Caco-2 (cell line): ENCODE results near the gene DEFB112. TPM values are rescaled to one million over a fixed set of nuclear protein-coding genes. Genes with fewer than 3 reads are reported as not detected.

ENCODE experiments used
- BruUV-seq: library from RNA; stranded (reverse); fragments of 400-500 nt; replicated peaks from 2 replicates; lab custom pipeline; 2021; lab: Mats Ljungman, UMichigan
- CTCF ChIA-PET: fragments of 300-600 bp; sonication (Branson Sonifier 250); formaldehyde crosslinking; loops from one replicate; lab custom pipeline; 2022; ENCODE audit warnings: antibody characterized with exemption; lab: Charles Lee
- POLR2A ChIA-PET: fragments of 300-600 bp; sonication (Branson Sonifier 250); formaldehyde crosslinking; loops from one replicate; lab custom pipeline; 2022; ENCODE audit warnings: antibody characterized with exemption; lab: Charles Lee
- DNase-seq, 2 experiments: peaks; one replicate each; pipeline versions ENCODE4 v3.0.0 to v3.0.0-alpha.2; 2020 to 2022
- H3K27me3 ChIP-seq: replicated peaks from 2 replicates; pipeline ENCODE4 v1.6.0; 2011; ENCODE audit warnings: low read length; ENCODE audit not compliant: control insufficient read depth, insufficient read depth
- H3K36me3 ChIP-seq: 2 replicates; pipeline ENCODE4 v1.5.1; 2011; ENCODE audit warnings: low read length; ENCODE audit not compliant: control insufficient read depth, insufficient read depth
- H3K4me1 ChIP-seq: fragments of 250-450 bp; sonication (Bioruptor Pico); 2 replicates; pipeline ENCODE4 v1.5.1; 2020; ENCODE audit warnings: mild to moderate bottlenecking
- H3K4me3 ChIP-seq: 2 replicates; pipeline ENCODE4 v1.5.1; 2011; ENCODE audit warnings: low read depth, mild to moderate bottlenecking, control low read depth, low read length
- H3K9me3 ChIP-seq: fragments of 250-450 bp; sonication (Bioruptor Pico); 2 replicates; pipeline ENCODE4 v1.5.1; 2020; ENCODE audit warnings: mild to moderate bottlenecking, moderate library complexity
- H3K27ac Mint-ChIP-seq: one replicate; pipeline ENCODE4 v1.8.0; 2022; ENCODE audit warnings: mixed read lengths; ENCODE audit not compliant: unreplicated experiment
- H3K27me3 Mint-ChIP-seq: one replicate; pipeline ENCODE4 v1.8.0; 2022; ENCODE audit warnings: mixed read lengths; ENCODE audit not compliant: insufficient read depth, unreplicated experiment
- H3K36me3 Mint-ChIP-seq: one replicate; pipeline ENCODE4 v1.8.0; 2022; ENCODE audit warnings: mild to moderate bottlenecking, mixed read lengths; ENCODE audit not compliant: insufficient read depth, unreplicated experiment
- H3K4me1 Mint-ChIP-seq: one replicate; pipeline ENCODE4 v1.8.0; 2022; ENCODE audit warnings: low read depth, mixed read lengths; ENCODE audit not compliant: unreplicated experiment
- H3K4me3 Mint-ChIP-seq: one replicate; pipeline ENCODE4 v1.8.0; 2022; ENCODE audit warnings: mild to moderate bottlenecking, moderate library complexity, mixed read lengths; ENCODE audit not compliant: unreplicated experiment
- H3K9me3 Mint-ChIP-seq: one replicate; pipeline ENCODE4 v1.8.0; 2022; ENCODE audit warnings: mixed read lengths; ENCODE audit not compliant: unreplicated experiment
- intact Hi-C: fragments of 100-400 bp; cut with micrococcal nuclease; formaldehyde crosslinking; loops from one replicate; pipeline ENCODE4 v1.10.0; 2022; ENCODE audit not compliant: unreplicated experiment
- total RNA-seq: library from RNA; stranded (reverse); gene quantifications from 2 replicates; pipeline ENCODE4 v1.2.3, GENCODE V29; 2022
- TF ChIP-seq, protein P1 (sequence below), 2 experiments: fragments of 200-600 bp in 1 of 2; IDR thresholded peaks; 1 replicate in 1 of 2; 2 replicates in 1 of 2; pipeline versions ENCODE4 v1.5.1 to v1.8.0; 2011 to 2022; ENCODE audit warnings: antibody characterized with exemption in 1 of 2, control low read depth in 1 of 2, inconsistent platforms in 1 of 2, low read depth in 1 of 2, low read length in 1 of 2, mild to moderate bottlenecking in 1 of 2, moderate library complexity in 1 of 2; ENCODE audit not compliant: insufficient read depth in 1 of 2, severe bottlenecking in 1 of 2, unreplicated experiment in 1 of 2

Gene DEFB112
- total RNA-seq, 1 experiment from 2014 or later = not detected

- Histone ChIP-seq H3K4me3 (no peak overlapping the region), H3K27me3 (no peaks in the 10 kb centered on the region), H3K9me3 (no peaks in the 10 kb centered on the region), H3K4me1 (no peaks in the 10 kb centered on the region), H3K36me3 (no peaks in the 10 kb centered on the region)
- Mint-ChIP-seq H3K36me3 (no peaks in the 10 kb centered on the region), H3K4me3 (no peak overlapping the region), H3K4me1 (no peaks in the 10 kb centered on the region), H3K27ac (no peak overlapping the region), H3K9me3 (no peaks in the 10 kb centered on the region), H3K27me3 (no peaks in the 10 kb centered on the region)
- no peak for DNase-seq
- CTCF ChIA-PET = no interaction called here
- TF ChIP-seq, protein P1, sequence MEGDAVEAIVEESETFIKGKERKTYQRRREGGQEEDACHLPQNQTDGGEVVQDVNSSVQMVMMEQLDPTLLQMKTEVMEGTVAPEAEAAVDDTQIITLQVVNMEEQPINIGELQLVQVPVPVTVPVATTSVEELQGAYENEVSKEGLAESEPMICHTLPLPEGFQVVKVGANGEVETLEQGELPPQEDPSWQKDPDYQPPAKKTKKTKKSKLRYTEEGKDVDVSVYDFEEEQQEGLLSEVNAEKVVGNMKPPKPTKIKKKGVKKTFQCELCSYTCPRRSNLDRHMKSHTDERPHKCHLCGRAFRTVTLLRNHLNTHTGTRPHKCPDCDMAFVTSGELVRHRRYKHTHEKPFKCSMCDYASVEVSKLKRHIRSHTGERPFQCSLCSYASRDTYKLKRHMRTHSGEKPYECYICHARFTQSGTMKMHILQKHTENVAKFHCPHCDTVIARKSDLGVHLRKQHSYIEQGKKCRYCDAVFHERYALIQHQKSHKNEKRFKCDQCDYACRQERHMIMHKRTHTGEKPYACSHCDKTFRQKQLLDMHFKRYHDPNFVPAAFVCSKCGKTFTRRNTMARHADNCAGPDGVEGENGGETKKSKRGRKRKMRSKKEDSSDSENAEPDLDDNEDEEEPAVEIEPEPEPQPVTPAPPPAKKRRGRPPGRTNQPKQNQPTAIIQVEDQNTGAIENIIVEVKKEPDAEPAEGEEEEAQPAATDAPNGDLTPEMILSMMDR (IDR thresholded peaks at IDR 0.05; ENCODE audit: insufficient read depth in 1 of 2, low read depth in 1 of 2, low read length in 1 of 2, severe bottlenecking in 1 of 2, unreplicated experiment in 1 of 2) = no peak
- no TSS peak for BruUV-seq
- POLR2A ChIA-PET = no interaction called here
- intact Hi-C loops = no loop called here
These were observed 24.5 kb downstream of the DEFB112 start for GRCh38 chr6:50025258-50025657.

- H3K27me3 ChIP-seq = no peaks in the 10 kb centered on the region
- intact Hi-C loops = no loop called here
- H3K36me3 ChIP-seq = no peaks in the 10 kb centered on the region
- no peak within 1 kb of the TSS for H3K4me3 Mint-ChIP-seq
- no peak within 1 kb of the TSS for H3K27ac Mint-ChIP-seq
- TF ChIP-seq, protein P1 (IDR thresholded peaks at IDR 0.05; ENCODE audit: insufficient read depth in 1 of 2, low read depth in 1 of 2, low read length in 1 of 2, severe bottlenecking in 1 of 2, unreplicated experiment in 1 of 2) = no peak
- no peaks in the 10 kb centered on the region for H3K4me1 ChIP-seq
- no peaks in the 10 kb centered on the region for H3K4me1 Mint-ChIP-seq
- no peaks in the 10 kb centered on the region for H3K9me3 ChIP-seq
- CTCF ChIA-PET = no interaction called here
- no peaks in the 10 kb centered on the region for H3K36me3 Mint-ChIP-seq
- DNase-seq = no peak
- no peak within 1 kb of the TSS for H3K4me3 ChIP-seq
- BruUV-seq = no TSS peak
- H3K27me3 Mint-ChIP-seq = no peaks in the 10 kb centered on the region
- POLR2A ChIA-PET = no interaction called here
- no peaks in the 10 kb centered on the region for H3K9me3 Mint-ChIP-seq
These were observed 27.8 kb downstream of the DEFB112 start, which contains the start of gene DEFB110 for GRCh38 chr6:50021894-50022293. Gene DEFB110, minus strand, starts transcription at chr6:50021994. Its CDS starts 59 bp downstream, at chr6:50021935.

- no TSS peak for BruUV-seq
- ChIA-PET POLR2A (no interaction called here), CTCF (no interaction called here)
- Histone ChIP-seq H3K36me3 (no peaks in the 10 kb centered on the region), H3K4me1 (no peaks in the 10 kb centered on the region), H3K27me3 (no peaks in the 10 kb centered on the region), H3K9me3 (no peaks in the 10 kb centered on the region), H3K4me3 (no peak overlapping the region)
- TF ChIP-seq, protein P1 (IDR thresholded peaks at IDR 0.05; ENCODE audit: insufficient read depth in 1 of 2, low read depth in 1 of 2, low read length in 1 of 2, severe bottlenecking in 1 of 2, unreplicated experiment in 1 of 2) = no peak
- Mint-ChIP-seq H3K27me3 (peaks cover 4% of the 10 kb centered on the region), H3K4me1 (no peaks in the 10 kb centered on the region), H3K4me3 (no peak overlapping the region), H3K9me3 (no peaks in the 10 kb centered on the region), H3K36me3 (no peaks in the 10 kb centered on the region), H3K27ac (no peak overlapping the region)
- DNase-seq = no peak
- intact Hi-C loops = no loop called here
These were observed 41.9 kb downstream of the DEFB112 start for GRCh38 chr6:50007819-50008218.
